K562 (cell line): Measurements from ENCODE around the gene GAL3ST3. TPM values are rescaled to one million over a fixed set of nuclear protein-coding genes. Genes with fewer than 3 reads are reported as not detected.

Source experiments
- BRF1 ChIP-seq: IDR thresholded peaks from 3 replicates; pipeline ENCODE4 v1.6.1; 2011; ENCODE audit warnings: borderline replicate concordance, mild to moderate bottlenecking; ENCODE audit not compliant: insufficient read length; ENCODE audit errors: extremely low read depth
- KAT7 ChIP-seq: sonication (generic); formaldehyde crosslinking; IDR thresholded peaks from 2 replicates; pipeline ENCODE4 v1.8.0; 2022; ENCODE audit warnings: missing genetic modification reagents, mild to moderate bottlenecking, borderline replicate concordance
- NCOA6 ChIP-seq: fragments of 450-650 bp; IDR thresholded peaks from 2 replicates; pipeline ENCODE4 v1.6.1; 2017; ENCODE audit warnings: mild to moderate bottlenecking
- POLR2A ChIP-seq: fragments of 450-650 bp; conservative IDR thresholded peaks from 2 replicates; pipeline ENCODE4 v1.6.1; 2016
- PTRF ChIP-seq: fragments of 450-650 bp; IDR thresholded peaks from 2 replicates; pipeline ENCODE4 v1.6.1; 2016; ENCODE audit warnings: mild to moderate bottlenecking, missing genetic modification characterization, missing compliant biosample characterization
- SIN3A ChIP-seq, 2 experiments: fragments of 150-350 bp in 1 of 2; IDR thresholded peaks; 2 replicates each; pipeline ENCODE4 v1.6.1; 2011 to 2016; ENCODE audit warnings: borderline replicate concordance in 2 of 2, low read depth in 2 of 2, low read length in 2 of 2, mild to moderate bottlenecking in 2 of 2, moderate library complexity in 2 of 2; ENCODE audit not compliant: control insufficient read depth in 1 of 2
- SMAD3 ChIP-seq: fragments of 450-650 bp; formaldehyde crosslinking; conservative IDR thresholded peaks from 2 replicates; pipeline ENCODE4 v1.4.0; 2020; ENCODE audit warnings: mild to moderate bottlenecking
- ZEB2 ChIP-seq: fragments of 450-650 bp; IDR thresholded peaks from 2 replicates; pipeline ENCODE4 v1.6.1; 2016
- polyA plus RNA-seq, 8 experiments: library from polyadenylated mRNA; depleted of rRNA in 4 of 8; stranded (reverse) in 5 of 8; unstranded in 3 of 8; fragments of >200 nt; fragmentation: Nextera tagmentation in 2 of 8; fragmentation: Illumina TruSeq in 1 of 8; extraction: Ambion mirVana in 2 of 8; extraction: Trizol in 1 of 8; gene quantifications; 2 replicates each; pipeline versions ENCODE4 v1.2.1 to v1.2.3, GENCODE V29; 2011 to 2014; ENCODE audit warnings: inconsistent platforms in 1 of 8, missing spikeins in 1 of 8
- total RNA-seq, 7 experiments: library from RNA; depleted of rRNA in 6 of 7; stranded (reverse); fragments of >200 nt in 6 of 7; fragmentation: Illumina TruSeq in 2 of 7; extraction: Trizol in 2 of 7; gene quantifications; 2 replicates each; pipeline versions ENCODE4 v1.2.1 to v1.2.3, GENCODE V29; 2011 to 2021; ENCODE audit warnings: low replicate concordance in 1 of 7
- TF ChIP-seq, protein P1 (sequence below): fragments of 450-650 bp; IDR thresholded peaks from 2 replicates; pipeline ENCODE4 v1.6.1; 2018; ENCODE audit not compliant: partially characterized antibody
- TF ChIP-seq, protein P2 (sequence below): fragments of 200-600 bp; sonication (generic); IDR thresholded peaks from one replicate; pipeline ENCODE4 v1.6.1; 2012; ENCODE audit warnings: mild to moderate bottlenecking, low read depth, low read length, inconsistent platforms
- TF ChIP-seq, protein P3 (sequence below), 2 experiments: fragments of 250-450 bp in 1 of 2; fragments of 450-650 bp in 1 of 2; sonication (Bioruptor Pico) in 1 of 2; IDR thresholded peaks; 2 replicates each; pipeline versions ENCODE4 v1.6.1 to v1.8.0; 2016 to 2021; ENCODE audit warnings: mild to moderate bottlenecking in 2 of 2, moderate library complexity in 2 of 2, missing compliant biosample characterization in 1 of 2, missing genetic modification characterization in 1 of 2

The GAL3ST3 gene
- total and polyA plus RNA-seq, 9 of the 15 experiments (the other 6 are each of a cell fraction or from before 2014, with no cell fraction given): not detected

DNA sequence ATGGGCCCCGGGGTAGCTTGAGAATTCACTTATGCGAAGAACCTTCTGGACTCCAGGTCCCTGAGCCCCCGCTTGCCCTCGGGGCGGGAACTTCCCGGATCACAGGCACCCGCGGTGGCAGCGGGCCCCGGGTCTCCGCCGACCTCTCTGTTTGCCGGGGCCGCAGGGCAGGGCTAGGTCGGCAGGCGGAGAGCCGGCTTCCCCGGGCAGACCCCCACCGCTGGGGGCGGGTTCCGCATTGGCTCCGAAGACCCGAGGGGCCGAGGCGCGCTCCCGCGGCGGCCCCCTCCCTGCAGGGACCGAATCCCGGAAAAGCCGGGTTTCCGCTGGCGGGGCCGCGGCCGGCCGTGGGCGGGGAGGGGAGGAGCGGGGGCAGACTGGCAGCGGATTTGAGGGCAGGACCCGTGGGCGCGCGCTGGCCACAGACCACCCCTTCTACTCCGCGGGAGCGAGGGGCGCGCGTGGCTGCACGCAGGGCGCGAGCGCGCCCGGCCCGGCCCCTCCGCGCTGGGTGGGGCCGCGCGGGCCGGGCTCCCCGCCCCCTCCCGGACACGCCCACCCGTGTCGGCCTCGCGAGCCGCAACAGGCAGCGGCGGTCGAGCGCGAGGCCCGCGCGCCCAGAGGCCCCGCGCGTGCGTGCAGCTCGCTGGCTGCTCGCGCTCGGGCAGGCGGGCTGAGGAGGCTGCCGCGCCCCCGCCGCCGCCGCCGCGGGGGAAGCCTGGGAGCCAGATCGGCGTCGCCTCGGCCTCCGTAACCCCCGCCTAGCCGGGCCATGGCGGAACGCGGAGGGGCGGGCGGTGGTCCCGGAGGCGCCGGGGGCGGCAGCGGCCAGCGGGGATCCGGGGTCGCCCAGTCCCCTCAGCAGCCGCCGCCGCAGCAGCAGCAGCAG, 21.0 kb upstream of the GAL3ST3 start, which contains the start of gene PACS1 (continued):
- no peak for TF ChIP-seq NCOA6
- TF ChIP-seq SIN3A (IDR thresholded peaks at IDR 0.05; ENCODE audit: borderline replicate concordance in 2 of 2, control insufficient read depth in 1 of 2, low read depth in 2 of 2, low read length in 2 of 2): peak; percentile 49 to 69; a peak in 2 of 4 replicates
- TF ChIP-seq, protein P1, sequence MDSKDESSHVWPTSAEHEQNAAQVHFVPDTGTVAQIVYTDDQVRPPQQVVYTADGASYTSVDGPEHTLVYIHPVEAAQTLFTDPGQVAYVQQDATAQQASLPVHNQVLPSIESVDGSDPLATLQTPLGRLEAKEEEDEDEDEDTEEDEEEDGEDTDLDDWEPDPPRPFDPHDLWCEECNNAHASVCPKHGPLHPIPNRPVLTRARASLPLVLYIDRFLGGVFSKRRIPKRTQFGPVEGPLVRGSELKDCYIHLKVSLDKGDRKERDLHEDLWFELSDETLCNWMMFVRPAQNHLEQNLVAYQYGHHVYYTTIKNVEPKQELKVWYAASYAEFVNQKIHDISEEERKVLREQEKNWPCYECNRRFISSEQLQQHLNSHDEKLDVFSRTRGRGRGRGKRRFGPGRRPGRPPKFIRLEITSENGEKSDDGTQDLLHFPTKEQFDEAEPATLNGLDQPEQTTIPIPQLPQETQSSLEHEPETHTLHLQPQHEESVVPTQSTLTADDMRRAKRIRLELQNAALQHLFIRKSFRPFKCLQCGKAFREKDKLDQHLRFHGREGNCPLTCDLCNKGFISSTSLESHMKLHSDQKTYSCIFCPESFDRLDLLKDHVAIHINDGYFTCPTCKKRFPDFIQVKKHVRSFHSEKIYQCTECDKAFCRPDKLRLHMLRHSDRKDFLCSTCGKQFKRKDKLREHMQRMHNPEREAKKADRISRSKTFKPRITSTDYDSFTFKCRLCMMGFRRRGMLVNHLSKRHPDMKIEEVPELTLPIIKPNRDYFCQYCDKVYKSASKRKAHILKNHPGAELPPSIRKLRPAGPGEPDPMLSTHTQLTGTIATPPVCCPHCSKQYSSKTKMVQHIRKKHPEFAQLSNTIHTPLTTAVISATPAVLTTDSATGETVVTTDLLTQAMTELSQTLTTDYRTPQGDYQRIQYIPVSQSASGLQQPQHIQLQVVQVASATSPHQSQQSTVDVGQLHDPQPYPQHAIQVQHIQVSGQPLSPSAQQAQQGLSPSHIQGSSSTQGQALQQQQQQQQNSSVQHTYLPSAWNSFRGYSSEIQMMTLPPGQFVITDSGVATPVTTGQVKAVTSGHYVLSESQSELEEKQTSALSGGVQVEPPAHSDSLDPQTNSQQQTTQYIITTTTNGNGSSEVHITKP: no peak
- no peak for TF ChIP-seq BRF1
- TF ChIP-seq KAT7 (CRISPR knock-in tag): no peak
- peak; percentile 61 for TF ChIP-seq POLR2A
- TF ChIP-seq, protein P2, sequence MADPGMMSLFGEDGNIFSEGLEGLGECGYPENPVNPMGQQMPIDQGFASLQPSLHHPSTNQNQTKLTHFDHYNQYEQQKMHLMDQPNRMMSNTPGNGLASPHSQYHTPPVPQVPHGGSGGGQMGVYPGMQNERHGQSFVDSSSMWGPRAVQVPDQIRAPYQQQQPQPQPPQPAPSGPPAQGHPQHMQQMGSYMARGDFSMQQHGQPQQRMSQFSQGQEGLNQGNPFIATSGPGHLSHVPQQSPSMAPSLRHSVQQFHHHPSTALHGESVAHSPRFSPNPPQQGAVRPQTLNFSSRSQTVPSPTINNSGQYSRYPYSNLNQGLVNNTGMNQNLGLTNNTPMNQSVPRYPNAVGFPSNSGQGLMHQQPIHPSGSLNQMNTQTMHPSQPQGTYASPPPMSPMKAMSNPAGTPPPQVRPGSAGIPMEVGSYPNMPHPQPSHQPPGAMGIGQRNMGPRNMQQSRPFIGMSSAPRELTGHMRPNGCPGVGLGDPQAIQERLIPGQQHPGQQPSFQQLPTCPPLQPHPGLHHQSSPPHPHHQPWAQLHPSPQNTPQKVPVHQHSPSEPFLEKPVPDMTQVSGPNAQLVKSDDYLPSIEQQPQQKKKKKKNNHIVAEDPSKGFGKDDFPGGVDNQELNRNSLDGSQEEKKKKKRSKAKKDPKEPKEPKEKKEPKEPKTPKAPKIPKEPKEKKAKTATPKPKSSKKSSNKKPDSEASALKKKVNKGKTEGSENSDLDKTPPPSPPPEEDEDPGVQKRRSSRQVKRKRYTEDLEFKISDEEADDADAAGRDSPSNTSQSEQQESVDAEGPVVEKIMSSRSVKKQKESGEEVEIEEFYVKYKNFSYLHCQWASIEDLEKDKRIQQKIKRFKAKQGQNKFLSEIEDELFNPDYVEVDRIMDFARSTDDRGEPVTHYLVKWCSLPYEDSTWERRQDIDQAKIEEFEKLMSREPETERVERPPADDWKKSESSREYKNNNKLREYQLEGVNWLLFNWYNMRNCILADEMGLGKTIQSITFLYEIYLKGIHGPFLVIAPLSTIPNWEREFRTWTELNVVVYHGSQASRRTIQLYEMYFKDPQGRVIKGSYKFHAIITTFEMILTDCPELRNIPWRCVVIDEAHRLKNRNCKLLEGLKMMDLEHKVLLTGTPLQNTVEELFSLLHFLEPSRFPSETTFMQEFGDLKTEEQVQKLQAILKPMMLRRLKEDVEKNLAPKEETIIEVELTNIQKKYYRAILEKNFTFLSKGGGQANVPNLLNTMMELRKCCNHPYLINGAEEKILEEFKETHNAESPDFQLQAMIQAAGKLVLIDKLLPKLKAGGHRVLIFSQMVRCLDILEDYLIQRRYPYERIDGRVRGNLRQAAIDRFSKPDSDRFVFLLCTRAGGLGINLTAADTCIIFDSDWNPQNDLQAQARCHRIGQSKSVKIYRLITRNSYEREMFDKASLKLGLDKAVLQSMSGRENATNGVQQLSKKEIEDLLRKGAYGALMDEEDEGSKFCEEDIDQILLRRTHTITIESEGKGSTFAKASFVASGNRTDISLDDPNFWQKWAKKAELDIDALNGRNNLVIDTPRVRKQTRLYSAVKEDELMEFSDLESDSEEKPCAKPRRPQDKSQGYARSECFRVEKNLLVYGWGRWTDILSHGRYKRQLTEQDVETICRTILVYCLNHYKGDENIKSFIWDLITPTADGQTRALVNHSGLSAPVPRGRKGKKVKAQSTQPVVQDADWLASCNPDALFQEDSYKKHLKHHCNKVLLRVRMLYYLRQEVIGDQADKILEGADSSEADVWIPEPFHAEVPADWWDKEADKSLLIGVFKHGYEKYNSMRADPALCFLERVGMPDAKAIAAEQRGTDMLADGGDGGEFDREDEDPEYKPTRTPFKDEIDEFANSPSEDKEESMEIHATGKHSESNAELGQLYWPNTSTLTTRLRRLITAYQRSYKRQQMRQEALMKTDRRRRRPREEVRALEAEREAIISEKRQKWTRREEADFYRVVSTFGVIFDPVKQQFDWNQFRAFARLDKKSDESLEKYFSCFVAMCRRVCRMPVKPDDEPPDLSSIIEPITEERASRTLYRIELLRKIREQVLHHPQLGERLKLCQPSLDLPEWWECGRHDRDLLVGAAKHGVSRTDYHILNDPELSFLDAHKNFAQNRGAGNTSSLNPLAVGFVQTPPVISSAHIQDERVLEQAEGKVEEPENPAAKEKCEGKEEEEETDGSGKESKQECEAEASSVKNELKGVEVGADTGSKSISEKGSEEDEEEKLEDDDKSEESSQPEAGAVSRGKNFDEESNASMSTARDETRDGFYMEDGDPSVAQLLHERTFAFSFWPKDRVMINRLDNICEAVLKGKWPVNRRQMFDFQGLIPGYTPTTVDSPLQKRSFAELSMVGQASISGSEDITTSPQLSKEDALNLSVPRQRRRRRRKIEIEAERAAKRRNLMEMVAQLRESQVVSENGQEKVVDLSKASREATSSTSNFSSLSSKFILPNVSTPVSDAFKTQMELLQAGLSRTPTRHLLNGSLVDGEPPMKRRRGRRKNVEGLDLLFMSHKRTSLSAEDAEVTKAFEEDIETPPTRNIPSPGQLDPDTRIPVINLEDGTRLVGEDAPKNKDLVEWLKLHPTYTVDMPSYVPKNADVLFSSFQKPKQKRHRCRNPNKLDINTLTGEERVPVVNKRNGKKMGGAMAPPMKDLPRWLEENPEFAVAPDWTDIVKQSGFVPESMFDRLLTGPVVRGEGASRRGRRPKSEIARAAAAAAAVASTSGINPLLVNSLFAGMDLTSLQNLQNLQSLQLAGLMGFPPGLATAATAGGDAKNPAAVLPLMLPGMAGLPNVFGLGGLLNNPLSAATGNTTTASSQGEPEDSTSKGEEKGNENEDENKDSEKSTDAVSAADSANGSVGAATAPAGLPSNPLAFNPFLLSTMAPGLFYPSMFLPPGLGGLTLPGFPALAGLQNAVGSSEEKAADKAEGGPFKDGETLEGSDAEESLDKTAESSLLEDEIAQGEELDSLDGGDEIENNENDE: no peak
- no peak for TF ChIP-seq PTRF (tag)
- TF ChIP-seq, protein P3, sequence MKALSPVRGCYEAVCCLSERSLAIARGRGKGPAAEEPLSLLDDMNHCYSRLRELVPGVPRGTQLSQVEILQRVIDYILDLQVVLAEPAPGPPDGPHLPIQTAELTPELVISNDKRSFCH (CRISPR knock-in tag; IDR thresholded peaks at IDR 0.05): no peak
- TF ChIP-seq, protein P3 (tag; IDR thresholded peaks at IDR 0.05): no peak
- TF ChIP-seq ZEB2: no peak
- TF ChIP-seq SMAD3: no peak
